AG09319 (cell line): ENCODE measurements around the gene C22orf39.
"Not testable (repeated sequence)": the region's sequence is repeated elsewhere in the genome, so short reads cannot be mapped to it uniquely, and the experiment has no call there.

Experiments used
- DNase-seq: peaks from one replicate; pipeline ENCODE4 v3.0.0-alpha.2; 2010; ENCODE audit warnings: low read depth; ENCODE audit errors: extremely low read depth
- TF ChIP-seq, protein P1 (sequence below): IDR thresholded peaks from 2 replicates; pipeline ENCODE4 v1.5.1; 2011; ENCODE audit warnings: low read depth, mild to moderate bottlenecking, inconsistent platforms, low read length, moderate library complexity

Gene C22orf39

DNA sequence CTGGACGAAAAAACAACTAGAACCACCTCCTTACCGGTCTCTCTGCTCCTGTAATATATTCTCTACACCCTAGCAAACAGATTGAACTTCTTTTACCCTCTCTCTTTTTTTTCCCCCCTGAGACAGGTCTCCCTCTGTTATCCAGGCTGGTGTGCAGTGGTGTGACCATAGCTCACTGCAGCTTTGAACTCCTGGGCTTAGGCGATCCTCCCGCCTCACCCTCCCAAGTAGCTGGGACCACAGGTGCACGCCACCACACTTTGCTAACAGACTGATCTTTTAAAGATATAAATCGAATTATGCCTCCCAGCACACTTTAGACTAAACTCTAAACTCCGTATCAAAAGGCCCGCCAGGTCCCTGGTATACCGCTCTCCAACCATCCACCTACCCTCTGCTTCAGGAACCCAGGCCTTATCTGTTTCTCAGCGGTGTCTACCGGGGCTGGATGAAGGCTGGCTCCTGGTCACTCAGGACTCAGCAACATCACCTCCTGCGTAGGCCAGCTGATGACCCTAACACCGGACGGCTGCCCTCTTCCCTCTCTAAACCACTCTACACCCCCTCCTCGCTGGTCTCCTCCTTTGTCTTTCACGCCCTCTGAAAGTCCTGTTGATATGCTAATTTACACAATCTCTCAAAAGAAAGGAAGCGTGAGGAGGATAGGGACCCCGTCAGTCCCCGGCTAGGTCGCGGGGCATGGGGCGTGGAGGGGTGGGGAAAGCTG, 745 bp downstream of the C22orf39 start:
- DNase-seq, result no peak
- TF ChIP-seq, protein P1, sequence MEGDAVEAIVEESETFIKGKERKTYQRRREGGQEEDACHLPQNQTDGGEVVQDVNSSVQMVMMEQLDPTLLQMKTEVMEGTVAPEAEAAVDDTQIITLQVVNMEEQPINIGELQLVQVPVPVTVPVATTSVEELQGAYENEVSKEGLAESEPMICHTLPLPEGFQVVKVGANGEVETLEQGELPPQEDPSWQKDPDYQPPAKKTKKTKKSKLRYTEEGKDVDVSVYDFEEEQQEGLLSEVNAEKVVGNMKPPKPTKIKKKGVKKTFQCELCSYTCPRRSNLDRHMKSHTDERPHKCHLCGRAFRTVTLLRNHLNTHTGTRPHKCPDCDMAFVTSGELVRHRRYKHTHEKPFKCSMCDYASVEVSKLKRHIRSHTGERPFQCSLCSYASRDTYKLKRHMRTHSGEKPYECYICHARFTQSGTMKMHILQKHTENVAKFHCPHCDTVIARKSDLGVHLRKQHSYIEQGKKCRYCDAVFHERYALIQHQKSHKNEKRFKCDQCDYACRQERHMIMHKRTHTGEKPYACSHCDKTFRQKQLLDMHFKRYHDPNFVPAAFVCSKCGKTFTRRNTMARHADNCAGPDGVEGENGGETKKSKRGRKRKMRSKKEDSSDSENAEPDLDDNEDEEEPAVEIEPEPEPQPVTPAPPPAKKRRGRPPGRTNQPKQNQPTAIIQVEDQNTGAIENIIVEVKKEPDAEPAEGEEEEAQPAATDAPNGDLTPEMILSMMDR, result no peak

DNA sequence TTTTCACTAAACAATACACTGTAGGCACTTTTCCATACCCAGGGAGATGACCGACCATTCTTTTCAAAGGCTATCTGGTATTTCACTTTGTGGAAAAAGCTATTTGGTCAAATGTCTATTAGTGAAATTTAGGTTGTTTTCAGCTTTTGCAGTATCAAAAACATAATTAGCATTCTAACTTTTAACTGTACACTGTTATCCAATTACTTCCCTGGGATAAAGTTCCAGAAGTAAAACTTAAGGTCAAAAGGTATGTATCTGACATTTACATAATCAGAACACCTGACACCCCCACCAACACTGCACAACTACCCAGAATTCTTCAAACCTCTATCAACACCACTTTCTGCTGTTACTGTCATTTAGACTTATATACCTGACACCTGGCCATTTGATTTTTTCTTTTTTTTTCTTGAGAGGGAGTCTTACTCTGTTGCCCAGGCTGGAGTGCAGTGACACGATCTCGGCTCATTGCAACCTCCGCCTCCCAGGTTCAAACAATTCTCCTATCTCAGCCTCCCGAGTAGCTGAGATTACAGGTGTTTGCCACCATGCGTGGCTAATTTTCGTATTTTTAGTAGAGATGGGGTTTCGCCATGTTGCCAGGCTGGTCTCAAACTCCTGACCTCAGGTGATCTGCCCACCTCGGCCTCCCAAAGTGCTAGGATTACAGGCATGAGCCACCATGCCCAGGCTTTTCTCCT, 2.1 kb downstream of the C22orf39 start:
- not testable (repeated sequence) for DNase-seq

DNA sequence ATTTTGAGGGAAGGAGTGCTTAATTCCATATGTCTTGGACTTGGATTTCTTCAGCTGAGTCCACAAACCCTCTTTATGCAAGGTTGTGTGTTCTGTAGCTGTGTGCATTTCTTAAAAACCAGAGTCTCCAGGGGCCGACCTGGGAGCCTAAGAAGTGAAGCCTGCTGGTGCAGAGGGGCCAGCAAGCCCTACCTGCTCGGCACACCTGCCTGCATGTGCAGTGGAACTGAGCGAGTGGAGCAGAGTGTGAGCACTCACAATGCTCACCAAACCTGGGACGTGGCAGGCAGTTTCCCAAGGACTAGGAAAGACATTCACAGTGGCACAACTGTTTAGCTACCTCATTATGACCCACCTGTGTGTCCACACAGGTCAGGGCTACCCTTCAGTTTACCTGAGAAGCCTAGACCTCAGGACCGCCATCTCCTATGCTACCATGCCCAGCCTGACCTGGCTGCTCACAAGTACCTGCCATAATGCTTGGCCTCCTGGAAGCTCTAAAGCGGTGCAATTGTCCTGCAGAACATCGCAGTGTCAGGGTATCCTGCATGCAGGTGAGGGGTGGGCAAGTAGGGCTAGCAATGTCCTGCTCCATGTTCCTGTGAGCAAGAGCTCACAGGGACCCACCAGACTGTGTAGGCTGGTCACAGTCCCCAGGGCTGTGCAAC, 3.8 kb downstream of the C22orf39 start:
- TF ChIP-seq, protein P1, result no peak
- no peak for DNase-seq

DNA sequence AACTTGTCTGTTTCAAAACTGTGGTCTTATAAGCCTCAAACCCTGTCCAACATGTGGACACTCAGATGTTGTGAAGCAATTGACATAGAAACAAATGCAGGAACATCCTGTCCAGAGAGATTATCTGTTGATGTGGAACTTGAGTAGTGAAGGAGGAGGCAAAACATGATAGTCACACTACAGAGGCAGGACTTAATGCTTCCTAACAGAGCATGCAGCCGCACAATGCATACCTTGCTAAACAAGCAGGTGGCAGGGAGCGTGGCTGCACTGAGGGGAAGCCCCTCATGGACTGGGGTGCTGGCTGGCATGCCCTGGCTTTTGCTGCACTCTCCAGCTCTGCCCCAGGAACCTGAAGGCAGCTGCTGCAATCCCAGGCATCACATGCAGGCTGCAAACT, 5.3 kb downstream of the C22orf39 start:
- DNase-seq, result no peak
- TF ChIP-seq, protein P1, result no peak

DNA sequence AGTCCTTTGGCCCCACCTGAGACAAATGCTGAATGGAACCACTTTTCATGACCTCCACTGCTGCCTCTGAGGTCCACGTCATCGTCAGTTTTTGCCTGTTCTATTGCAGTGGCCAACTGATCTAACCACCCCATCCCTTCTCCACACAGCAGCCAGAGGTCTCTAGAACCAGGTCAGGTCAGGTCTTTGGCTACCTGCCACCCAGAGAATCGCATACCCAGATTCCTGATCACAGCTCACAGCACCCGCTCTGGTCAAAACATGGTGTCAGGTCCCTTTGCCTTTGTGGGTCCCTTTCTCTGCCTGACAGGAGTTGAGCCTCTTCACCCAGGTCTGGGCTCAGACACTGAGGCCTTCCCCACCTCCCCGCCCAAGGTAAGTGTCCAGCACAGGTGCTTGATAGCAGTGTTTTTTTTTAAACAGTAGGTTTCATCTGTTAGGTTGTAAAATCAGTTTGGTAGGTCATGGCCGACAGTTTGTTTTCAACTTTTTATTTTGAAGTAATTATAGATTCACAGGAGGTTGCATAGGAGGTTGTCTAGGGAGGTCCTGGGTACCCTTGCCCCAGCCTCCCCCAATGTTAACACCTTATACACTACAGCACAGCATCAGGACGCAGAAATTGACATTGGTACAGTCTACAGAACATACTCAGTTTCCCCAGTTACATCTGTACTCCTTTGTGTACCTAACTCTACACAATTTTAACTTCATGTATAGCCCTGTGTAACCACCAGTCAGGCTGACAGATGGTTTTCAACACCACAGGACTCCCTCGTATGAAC, 6.9 kb downstream of the C22orf39 start:
- TF ChIP-seq, protein P1, result no peak
- no peak for DNase-seq

DNA sequence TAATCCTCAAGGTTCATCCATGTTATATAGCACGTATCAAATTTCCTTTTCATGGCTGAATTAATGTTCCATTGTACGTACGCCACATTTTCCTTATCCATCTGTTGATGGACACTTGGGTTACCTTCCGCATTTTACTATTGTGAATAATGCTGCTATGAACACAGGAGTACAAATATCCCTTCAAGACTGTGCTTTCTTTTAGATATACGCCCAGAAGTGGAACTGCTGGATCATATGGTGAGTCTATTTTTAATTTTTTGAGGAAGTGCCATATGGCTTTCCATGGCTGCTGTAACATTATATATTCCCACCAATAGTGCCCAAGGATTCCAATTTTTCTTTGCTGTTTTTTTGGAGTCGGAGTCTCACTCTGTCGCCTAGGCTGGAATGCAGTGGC, 9.2 kb downstream of the C22orf39 start:
- TF ChIP-seq, protein P1, result no peak
- DNase-seq, result no peak

DNA sequence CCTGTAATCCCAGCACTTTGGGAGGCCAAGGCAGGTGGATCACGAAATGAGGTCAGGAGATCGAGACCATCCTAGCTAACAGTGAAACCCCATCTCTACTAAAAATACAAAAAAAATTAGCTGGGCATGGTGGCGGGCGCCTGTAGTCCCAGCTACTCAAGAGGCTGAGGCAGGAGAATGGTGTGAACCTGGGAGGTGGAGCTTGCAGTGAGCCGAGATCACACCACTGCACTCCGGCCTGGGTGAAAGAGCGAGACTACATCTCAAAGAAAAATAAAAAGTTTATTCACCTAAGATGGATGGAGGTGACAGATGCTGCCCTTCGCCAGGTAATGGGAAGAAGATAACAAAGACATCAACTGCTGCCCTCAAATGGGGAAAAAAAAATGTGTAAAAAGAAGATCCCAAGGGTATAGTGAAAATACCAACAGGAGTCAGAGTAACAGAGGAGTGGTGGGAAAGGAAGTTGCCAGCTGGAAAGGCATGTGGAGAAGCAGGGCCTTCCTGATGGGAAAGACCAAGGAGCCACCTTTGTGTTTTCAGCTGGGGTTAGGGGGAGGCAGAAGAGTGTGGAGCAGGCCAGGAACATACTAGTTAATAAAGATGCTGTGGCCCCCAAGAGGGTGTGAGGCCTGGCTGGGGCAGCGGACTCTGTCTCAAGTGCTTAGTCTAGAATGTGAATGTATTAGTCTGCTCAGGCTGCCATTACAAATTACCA, 10.9 kb downstream of the C22orf39 start:
- not testable (repeated sequence) for DNase-seq
